ENCODE results near the gene HAPLN3. TPM values are rescaled to one million over a fixed set of nuclear protein-coding genes. Genes with fewer than 3 reads are reported as not detected.
"Not testable (repeated sequence)": the region's sequence is repeated elsewhere in the genome, so short reads cannot be mapped to it uniquely, and the experiment has no call there.

Gene HAPLN3
- polyA plus RNA-seq, 1 donor (not counting 4 experiments of a cell fraction or from before 2014, with no cell fraction given): 1.4 TPM

GRCh38 chr15:88939486-88939806 is 44.1 kb upstream of the HAPLN3 start:
- H3K4me3 ChIP-seq (ENCODE audit: control insufficient read depth in 2 of 3, extremely low read depth in 1 of 3, insufficient read depth in 2 of 3, low read depth in 1 of 3, low read length in 3 of 3): no peak overlapping the region
- dilution Hi-C loops (cut with MboI; ENCODE audit: extremely low pct_ligation_motif_present, low sequenced_read_pairs): no loop called here
- TF ChIP-seq CTCF (optimal IDR thresholded peaks at IDR 0.05 in 1 of 3, IDR thresholded peaks at IDR 0.05 in 1 of 3, conservative IDR thresholded peaks at IDR 0.05 in 1 of 3; ENCODE audit: extremely low read depth in 1 of 3, insufficient read depth in 2 of 3, low read length in 3 of 3) (no peak), EZH2 (IDR thresholded peaks at IDR 0.05; ENCODE audit: low read length) (no peak)
- FAIRE-seq: no peak
- no peaks in the 10 kb centered on the region for H3K27me3 ChIP-seq (ENCODE audit: control insufficient read depth, extremely low read depth, insufficient read depth, low read length)
- H3K4me1 ChIP-seq (ENCODE audit: control insufficient read depth, extremely low read depth, insufficient read depth, low read length): no peaks in the 10 kb centered on the region
- no peaks in the 10 kb centered on the region for H3K79me2 ChIP-seq (ENCODE audit: control insufficient read depth, insufficient read depth, low read length)
- no peaks in the 10 kb centered on the region for H3K9me1 ChIP-seq (ENCODE audit: control insufficient read depth, extremely low read depth, insufficient read depth, low read length)
- no peak overlapping the region for H2AFZ ChIP-seq (ENCODE audit: control insufficient read depth, low read length)
- H3K27ac ChIP-seq (ENCODE audit: control insufficient read depth, insufficient read depth, low read length): no peak overlapping the region
- H3K36me3 ChIP-seq (ENCODE audit: control insufficient read depth in 2 of 2, extremely low read depth in 1 of 2, insufficient read depth in 2 of 2, low read length in 2 of 2): no peaks in the 10 kb centered on the region
- no peak overlapping the region for H3K9ac ChIP-seq (ENCODE audit: control insufficient read depth, extremely low read depth, insufficient read depth, low read length)
- no peak overlapping the region for H3K4me2 ChIP-seq (ENCODE audit: control insufficient read depth, extremely low read depth, insufficient read depth, low read depth, low read length)
- DNase-seq (ENCODE audit: low read depth, low spot score): no peak
- no peaks in the 10 kb centered on the region for H4K20me1 ChIP-seq (ENCODE audit: control insufficient read depth, extremely low read depth, insufficient read depth, low read length)
- no peaks in the 10 kb centered on the region for H3K9me3 ChIP-seq (ENCODE audit: control insufficient read depth, low read depth, low read length)

- H3K4me2 ChIP-seq (ENCODE audit: control insufficient read depth, extremely low read depth, insufficient read depth, low read depth, low read length): no peak overlapping the region
Measured at GRCh38 chr15:88938802-88939485, 43.6 kb upstream of the HAPLN3 start.

GRCh38 chr15:88934449-88934848 is 39.1 kb upstream of the HAPLN3 start:
- H2AFZ ChIP-seq (ENCODE audit: control insufficient read depth, low read length); H3K79me2 ChIP-seq (ENCODE audit: control insufficient read depth, insufficient read depth, low read length); DNase-seq (ENCODE audit: low read depth, low spot score); H3K4me2 ChIP-seq (ENCODE audit: control insufficient read depth, extremely low read depth, insufficient read depth, low read depth, low read length); H3K4me3 ChIP-seq (ENCODE audit: control insufficient read depth in 2 of 3, extremely low read depth in 1 of 3, insufficient read depth in 2 of 3, low read depth in 1 of 3, low read length in 3 of 3); FAIRE-seq; H3K27me3 ChIP-seq (ENCODE audit: control insufficient read depth, extremely low read depth, insufficient read depth, low read length); H4K20me1 ChIP-seq (ENCODE audit: control insufficient read depth, extremely low read depth, insufficient read depth, low read length); H3K9me1 ChIP-seq (ENCODE audit: control insufficient read depth, extremely low read depth, insufficient read depth, low read length); H3K27ac ChIP-seq (ENCODE audit: control insufficient read depth, insufficient read depth, low read length); dilution Hi-C loops (cut with MboI; ENCODE audit: extremely low pct_ligation_motif_present, low sequenced_read_pairs); H3K36me3 ChIP-seq (ENCODE audit: control insufficient read depth in 2 of 2, extremely low read depth in 1 of 2, insufficient read depth in 2 of 2, low read length in 2 of 2); H3K4me1 ChIP-seq (ENCODE audit: control insufficient read depth, extremely low read depth, insufficient read depth, low read length); H3K9ac ChIP-seq (ENCODE audit: control insufficient read depth, extremely low read depth, insufficient read depth, low read length); H3K9me3 ChIP-seq (ENCODE audit: control insufficient read depth, low read depth, low read length): not testable (repeated sequence)

More at GRCh38 chr15:88938802-88939485, 43.6 kb upstream of the HAPLN3 start:
- Histone ChIP-seq H3K9ac (ENCODE audit: control insufficient read depth, extremely low read depth, insufficient read depth, low read length) (no peak overlapping the region), H3K9me1 (ENCODE audit: control insufficient read depth, extremely low read depth, insufficient read depth, low read length) (no peaks in the 10 kb centered on the region), H3K79me2 (ENCODE audit: control insufficient read depth, insufficient read depth, low read length) (no peaks in the 10 kb centered on the region), H3K4me3 (ENCODE audit: control insufficient read depth in 2 of 3, extremely low read depth in 1 of 3, insufficient read depth in 2 of 3, low read depth in 1 of 3, low read length in 3 of 3) (no peak overlapping the region), H2AFZ (ENCODE audit: control insufficient read depth, low read length) (no peak overlapping the region), H3K9me3 (ENCODE audit: control insufficient read depth, low read depth, low read length) (no peaks in the 10 kb centered on the region), H4K20me1 (ENCODE audit: control insufficient read depth, extremely low read depth, insufficient read depth, low read length) (no peaks in the 10 kb centered on the region), H3K27me3 (ENCODE audit: control insufficient read depth, extremely low read depth, insufficient read depth, low read length) (no peaks in the 10 kb centered on the region), H3K36me3 (ENCODE audit: control insufficient read depth in 2 of 2, extremely low read depth in 1 of 2, insufficient read depth in 2 of 2, low read length in 2 of 2) (no peaks in the 10 kb centered on the region), H3K4me1 (ENCODE audit: control insufficient read depth, extremely low read depth, insufficient read depth, low read length) (no peaks in the 10 kb centered on the region), H3K27ac (ENCODE audit: control insufficient read depth, insufficient read depth, low read length) (no peak overlapping the region)
- dilution Hi-C loops (cut with MboI; ENCODE audit: extremely low pct_ligation_motif_present, low sequenced_read_pairs): no loop called here
- no peak for FAIRE-seq
- DNase-seq (ENCODE audit: low read depth, low spot score): no peak
- TF ChIP-seq CTCF (optimal IDR thresholded peaks at IDR 0.05 in 1 of 3, IDR thresholded peaks at IDR 0.05 in 1 of 3, conservative IDR thresholded peaks at IDR 0.05 in 1 of 3; ENCODE audit: extremely low read depth in 1 of 3, insufficient read depth in 2 of 3, low read length in 3 of 3): no peak
- no peak for TF ChIP-seq EZH2 (IDR thresholded peaks at IDR 0.05; ENCODE audit: low read length)
